ENCODE results near the gene MAMSTR. TPM values are rescaled to one million over a fixed set of nuclear protein-coding genes. Genes with fewer than 3 reads are reported as not detected.

The MAMSTR gene
- total RNA-seq, 1 donor from 2014 or later = 0.32 TPM

DNA sequence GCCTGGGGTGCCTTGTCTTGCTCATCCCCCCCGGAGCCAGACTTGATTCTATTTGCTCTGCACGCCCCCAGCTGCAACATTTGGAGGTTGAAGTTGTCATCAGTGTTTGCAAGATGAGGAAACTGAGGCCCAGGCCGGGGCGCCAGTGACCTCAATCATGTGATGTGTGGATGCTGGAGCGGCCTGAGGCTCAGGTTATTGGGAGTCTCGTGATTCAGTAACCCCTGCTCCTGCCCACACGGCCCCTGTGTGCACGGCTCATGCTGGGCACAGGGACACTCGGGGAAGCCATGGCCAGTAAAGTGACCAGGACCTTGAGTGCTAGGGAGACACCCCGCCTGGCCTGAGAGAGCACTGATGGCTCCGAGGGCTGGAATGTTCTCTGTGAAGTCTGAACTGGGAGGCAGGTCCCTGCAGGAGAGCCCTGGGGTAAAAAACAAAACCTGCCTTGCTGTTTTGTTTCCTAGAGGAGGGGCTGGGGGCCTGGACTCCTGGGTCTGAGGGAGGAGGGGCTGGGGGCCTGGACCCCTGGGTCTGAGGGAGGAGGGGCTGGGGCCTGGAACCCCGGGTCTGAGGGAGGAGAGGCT lies 37.7 kb upstream of the MAMSTR start:
- Histone ChIP-seq H3K36me3 (no peaks in the 10 kb centered on the region), H3K27ac (no peak overlapping the region), H3K9me3 (no peaks in the 10 kb centered on the region), H3K4me3 (no peak overlapping the region), H3K4me1 (peaks cover 2 to 8% of the 10 kb centered on the region in 2 donors), H3K27me3 (no peaks in the 10 kb centered on the region)
- DNase-seq (ENCODE audit: low spot score in 2 of 2) = no peak
- intact Hi-C loops (cut with DNase I) = no loop called here
- TF ChIP-seq, protein P1, sequence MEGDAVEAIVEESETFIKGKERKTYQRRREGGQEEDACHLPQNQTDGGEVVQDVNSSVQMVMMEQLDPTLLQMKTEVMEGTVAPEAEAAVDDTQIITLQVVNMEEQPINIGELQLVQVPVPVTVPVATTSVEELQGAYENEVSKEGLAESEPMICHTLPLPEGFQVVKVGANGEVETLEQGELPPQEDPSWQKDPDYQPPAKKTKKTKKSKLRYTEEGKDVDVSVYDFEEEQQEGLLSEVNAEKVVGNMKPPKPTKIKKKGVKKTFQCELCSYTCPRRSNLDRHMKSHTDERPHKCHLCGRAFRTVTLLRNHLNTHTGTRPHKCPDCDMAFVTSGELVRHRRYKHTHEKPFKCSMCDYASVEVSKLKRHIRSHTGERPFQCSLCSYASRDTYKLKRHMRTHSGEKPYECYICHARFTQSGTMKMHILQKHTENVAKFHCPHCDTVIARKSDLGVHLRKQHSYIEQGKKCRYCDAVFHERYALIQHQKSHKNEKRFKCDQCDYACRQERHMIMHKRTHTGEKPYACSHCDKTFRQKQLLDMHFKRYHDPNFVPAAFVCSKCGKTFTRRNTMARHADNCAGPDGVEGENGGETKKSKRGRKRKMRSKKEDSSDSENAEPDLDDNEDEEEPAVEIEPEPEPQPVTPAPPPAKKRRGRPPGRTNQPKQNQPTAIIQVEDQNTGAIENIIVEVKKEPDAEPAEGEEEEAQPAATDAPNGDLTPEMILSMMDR (IDR thresholded peaks at IDR 0.05) = no peak

DNA sequence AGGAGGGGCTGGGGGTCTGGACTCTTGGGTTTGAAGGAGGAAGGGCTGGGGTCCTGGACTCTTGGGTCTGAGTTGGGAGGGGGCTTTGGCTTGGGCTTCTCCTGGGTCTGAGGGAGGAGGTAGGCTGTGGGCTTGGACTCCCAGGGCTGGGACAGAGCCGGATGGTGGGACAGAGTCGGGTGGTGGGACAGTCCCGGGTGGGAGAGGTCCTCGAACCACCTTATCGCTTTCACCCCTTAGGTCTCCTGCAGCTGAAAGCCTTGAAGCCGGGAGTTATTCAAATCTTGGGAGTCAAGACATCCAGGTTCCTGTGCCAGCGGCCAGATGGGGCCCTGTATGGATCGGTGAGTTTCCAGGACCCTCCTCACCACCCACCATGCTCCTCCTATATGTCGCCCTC lies 37.2 kb upstream of the MAMSTR start:
- Histone ChIP-seq H3K36me3 (no peaks in the 10 kb centered on the region), H3K9me3 (no peaks in the 10 kb centered on the region), H3K27me3 (no peaks in the 10 kb centered on the region), H3K4me3 (no peak overlapping the region), H3K27ac (no peak overlapping the region), H3K4me1 (peaks cover 3 to 9% of the 10 kb centered on the region in 2 donors)
- TF ChIP-seq, protein P1 (IDR thresholded peaks at IDR 0.05) = no peak
- DNase-seq (ENCODE audit: low spot score in 2 of 2) = no peak
- intact Hi-C loops (cut with DNase I) = no loop called here

DNA sequence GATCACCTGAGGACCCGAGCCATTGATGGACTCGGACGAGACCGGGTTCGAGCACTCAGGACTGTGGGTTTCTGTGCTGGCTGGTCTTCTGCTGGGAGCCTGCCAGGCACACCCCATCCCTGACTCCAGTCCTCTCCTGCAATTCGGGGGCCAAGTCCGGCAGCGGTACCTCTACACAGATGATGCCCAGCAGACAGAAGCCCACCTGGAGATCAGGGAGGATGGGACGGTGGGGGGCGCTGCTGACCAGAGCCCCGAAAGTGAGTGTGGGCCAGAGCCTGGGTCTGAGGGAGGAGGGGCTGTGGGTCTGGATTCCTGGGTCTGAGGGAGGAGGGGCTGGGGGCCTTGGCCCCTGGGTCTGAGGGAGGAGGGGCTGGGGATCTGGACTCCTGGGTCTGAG lies 36.7 kb upstream of the MAMSTR start:
- intact Hi-C loops (cut with DNase I) = no loop called here
- Histone ChIP-seq H3K4me1 (peaks cover 3 to 9% of the 10 kb centered on the region in 2 donors), H3K36me3 (no peaks in the 10 kb centered on the region), H3K9me3 (no peaks in the 10 kb centered on the region), H3K27ac (no peak overlapping the region), H3K4me3 (no peak overlapping the region), H3K27me3 (no peaks in the 10 kb centered on the region)
- TF ChIP-seq, protein P1 (IDR thresholded peaks at IDR 0.05) = no peak
- no peak for DNase-seq (ENCODE audit: low spot score in 2 of 2)

DNA sequence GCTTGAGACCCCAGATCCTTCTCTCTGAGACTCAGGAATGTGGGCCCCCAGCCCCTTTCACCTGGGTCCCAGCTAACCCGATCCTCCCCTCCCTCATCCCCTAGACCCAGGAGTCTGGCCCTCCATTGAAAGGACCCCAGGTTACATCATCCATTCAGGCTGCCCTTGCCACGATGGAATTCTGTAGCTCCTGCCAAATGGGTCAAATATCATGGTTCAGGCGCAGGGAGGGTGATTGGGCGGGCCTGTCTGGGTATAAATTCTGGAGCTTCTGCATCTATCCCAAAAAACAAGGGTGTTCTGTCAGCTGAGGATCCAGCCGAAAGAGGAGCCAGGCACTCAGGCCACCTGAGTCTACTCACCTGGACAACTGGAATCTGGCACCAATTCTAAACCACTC lies 36.3 kb upstream of the MAMSTR start:
- Histone ChIP-seq H3K4me3 (no peak overlapping the region), H3K36me3 (no peaks in the 10 kb centered on the region), H3K9me3 (no peaks in the 10 kb centered on the region), H3K27ac (no peak overlapping the region), H3K4me1 (peaks cover 3 to 9% of the 10 kb centered on the region in 2 donors), H3K27me3 (no peaks in the 10 kb centered on the region)
- intact Hi-C loops (cut with DNase I) = no loop called here
- no peak for DNase-seq (ENCODE audit: low spot score in 2 of 2)
- TF ChIP-seq, protein P1 (IDR thresholded peaks at IDR 0.05) = no peak

DNA sequence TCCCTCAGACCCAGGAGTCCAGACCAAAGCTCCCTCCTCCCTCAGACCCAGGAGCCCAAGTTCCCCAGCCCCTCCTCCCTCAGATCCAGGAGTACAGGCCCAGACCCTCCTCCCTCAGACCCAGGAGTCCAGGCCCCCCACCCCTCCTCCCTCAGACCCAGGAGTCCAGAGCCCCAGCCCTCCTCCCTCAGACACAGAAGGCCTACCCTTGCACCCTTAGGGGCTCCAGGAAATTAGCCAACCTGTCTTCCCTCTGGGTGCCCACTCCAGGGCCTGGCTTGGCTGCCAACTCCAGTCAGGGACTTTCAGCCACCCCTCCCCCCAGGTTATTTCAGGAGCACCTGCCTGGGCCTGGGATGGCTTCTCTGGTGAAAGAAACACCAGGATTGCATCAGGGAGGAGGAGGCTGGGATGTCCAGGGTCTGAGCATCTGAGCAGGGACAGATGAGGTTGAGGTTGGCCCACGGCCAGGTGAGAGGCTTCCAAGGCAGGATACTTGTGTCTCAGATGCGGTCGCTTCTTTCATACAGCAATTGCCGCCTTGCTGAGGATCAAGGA lies 35.6 kb upstream of the MAMSTR start, which contains the start of gene FGF21:
Gene FGF21, plus strand, starts transcription at position 441 of the 558 bp plus-strand sequence. CDS start 713 bp downstream, outside the sequence.
- H3K4me3 ChIP-seq = no peak within 1 kb of the TSS
- H3K27me3 ChIP-seq = no peaks in the 10 kb centered on the region
- intact Hi-C loops (cut with DNase I) = no loop called here

More for the DNA sequence above, 35.6 kb upstream of the MAMSTR start, which contains the start of gene FGF21:
- Histone ChIP-seq H3K27ac (no peak within 1 kb of the TSS), H3K36me3 (no peaks in the 10 kb centered on the region), H3K4me1 (peaks cover 3 to 9% of the 10 kb centered on the region in 2 donors), H3K9me3 (no peaks in the 10 kb centered on the region)
- DNase-seq (ENCODE audit: low spot score in 2 of 2) = no peak
- TF ChIP-seq, protein P1 (IDR thresholded peaks at IDR 0.05) = no peak

Data from ascending aorta (tissue), 2 donors.